ENCODE data around the gene TRAK1.

The TRAK1 gene

DNA sequence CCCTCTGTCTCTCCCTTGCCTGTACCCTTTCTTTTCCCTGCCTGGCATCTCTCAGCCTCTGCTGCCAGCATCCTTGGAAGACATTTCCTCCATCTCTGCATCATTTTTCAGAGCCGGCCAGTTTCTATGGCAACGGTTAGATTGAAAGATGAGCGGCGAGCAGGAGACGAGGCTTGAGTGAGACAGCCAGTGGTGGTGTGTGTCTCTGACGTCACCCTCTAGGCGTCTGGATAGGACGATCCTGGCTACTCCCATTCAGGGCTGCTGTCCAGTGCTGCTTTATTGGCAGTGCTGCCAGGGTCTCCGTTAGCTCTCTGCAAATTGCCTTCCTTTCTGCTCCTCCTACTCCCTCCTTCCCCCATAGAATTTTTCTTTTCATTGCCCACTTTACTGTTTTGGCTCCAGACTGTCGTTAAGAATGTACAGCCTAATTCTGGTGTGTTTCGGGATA lies 57.9 kb downstream of the TRAK1 start:
- Histone ChIP-seq H3K4me2 (ENCODE audit: low read length) (no peak overlapping the region), H3K9ac (ENCODE audit: low read length) (no peak overlapping the region), H3K27me3 (ENCODE audit: low read depth, low read length) (no peaks in the 10 kb centered on the region), H3K36me3 (replicated peaks; ENCODE audit: low read depth, low read length) (no peaks in the 10 kb centered on the region), H2AFZ (ENCODE audit: low read depth, low read length) (no peak overlapping the region), H3K79me2 (ENCODE audit: low read length) (peaks cover 90% of the 10 kb centered on the region), H3K4me1 (ENCODE audit: low read length) (no peaks in the 10 kb centered on the region), H4K20me1 (ENCODE audit: insufficient read depth, low read length) (peaks cover 95% of the 10 kb centered on the region), H3K4me3 (ENCODE audit: low read length) (no peak overlapping the region), H3K9me3 (ENCODE audit: insufficient read depth, low read length) (no peaks in the 10 kb centered on the region), H3K27ac (ENCODE audit: low read length) (no peak overlapping the region)
- TF ChIP-seq EZH2phosphoT487 (IDR thresholded peaks at IDR 0.05; ENCODE audit: low read depth), result no peak
- TF ChIP-seq, protein P1, sequence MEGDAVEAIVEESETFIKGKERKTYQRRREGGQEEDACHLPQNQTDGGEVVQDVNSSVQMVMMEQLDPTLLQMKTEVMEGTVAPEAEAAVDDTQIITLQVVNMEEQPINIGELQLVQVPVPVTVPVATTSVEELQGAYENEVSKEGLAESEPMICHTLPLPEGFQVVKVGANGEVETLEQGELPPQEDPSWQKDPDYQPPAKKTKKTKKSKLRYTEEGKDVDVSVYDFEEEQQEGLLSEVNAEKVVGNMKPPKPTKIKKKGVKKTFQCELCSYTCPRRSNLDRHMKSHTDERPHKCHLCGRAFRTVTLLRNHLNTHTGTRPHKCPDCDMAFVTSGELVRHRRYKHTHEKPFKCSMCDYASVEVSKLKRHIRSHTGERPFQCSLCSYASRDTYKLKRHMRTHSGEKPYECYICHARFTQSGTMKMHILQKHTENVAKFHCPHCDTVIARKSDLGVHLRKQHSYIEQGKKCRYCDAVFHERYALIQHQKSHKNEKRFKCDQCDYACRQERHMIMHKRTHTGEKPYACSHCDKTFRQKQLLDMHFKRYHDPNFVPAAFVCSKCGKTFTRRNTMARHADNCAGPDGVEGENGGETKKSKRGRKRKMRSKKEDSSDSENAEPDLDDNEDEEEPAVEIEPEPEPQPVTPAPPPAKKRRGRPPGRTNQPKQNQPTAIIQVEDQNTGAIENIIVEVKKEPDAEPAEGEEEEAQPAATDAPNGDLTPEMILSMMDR (IDR thresholded peaks at IDR 0.05; ENCODE audit: low read depth, low read length), result no peak

DNA sequence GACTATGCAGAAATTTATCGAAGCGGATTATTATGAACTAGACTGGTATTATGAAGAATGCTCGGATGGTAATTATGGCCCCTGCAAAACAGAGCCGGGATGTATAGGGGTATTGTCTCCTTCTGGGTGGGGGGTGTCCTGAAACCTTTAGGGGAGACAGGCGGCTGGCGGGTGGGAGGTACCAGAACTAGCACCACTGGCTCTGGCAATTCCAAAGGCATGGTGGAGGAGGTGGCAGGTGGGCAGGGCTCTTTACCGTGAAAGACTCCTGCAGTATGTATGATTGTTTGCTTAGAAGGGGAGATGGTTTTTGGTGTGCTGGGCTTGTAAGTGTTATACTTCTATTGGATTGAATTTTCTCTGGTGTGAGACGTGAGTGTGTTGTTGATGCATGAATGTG lies 58.4 kb downstream of the TRAK1 start:
- no peak overlapping the region for H3K4me3 ChIP-seq (ENCODE audit: low read length)
- no peak overlapping the region for H3K27ac ChIP-seq (ENCODE audit: low read length)
- H3K79me2 ChIP-seq (ENCODE audit: low read length), result peaks cover 88% of the 10 kb centered on the region
- no peak overlapping the region for H3K9ac ChIP-seq (ENCODE audit: low read length)
- no peak for TF ChIP-seq EZH2phosphoT487 (IDR thresholded peaks at IDR 0.05; ENCODE audit: low read depth)
- TF ChIP-seq, protein P1 (IDR thresholded peaks at IDR 0.05; ENCODE audit: low read depth, low read length), result no peak
- H4K20me1 ChIP-seq (ENCODE audit: insufficient read depth, low read length), result peaks cover 93% of the 10 kb centered on the region
- H3K4me2 ChIP-seq (ENCODE audit: low read length), result no peak overlapping the region
- H2AFZ ChIP-seq (ENCODE audit: low read depth, low read length), result no peak overlapping the region
- H3K36me3 ChIP-seq (replicated peaks; ENCODE audit: low read depth, low read length), result no peaks in the 10 kb centered on the region
- no peaks in the 10 kb centered on the region for H3K4me1 ChIP-seq (ENCODE audit: low read length)
- H3K27me3 ChIP-seq (ENCODE audit: low read depth, low read length), result no peaks in the 10 kb centered on the region
- H3K9me3 ChIP-seq (ENCODE audit: insufficient read depth, low read length), result no peaks in the 10 kb centered on the region

DNA sequence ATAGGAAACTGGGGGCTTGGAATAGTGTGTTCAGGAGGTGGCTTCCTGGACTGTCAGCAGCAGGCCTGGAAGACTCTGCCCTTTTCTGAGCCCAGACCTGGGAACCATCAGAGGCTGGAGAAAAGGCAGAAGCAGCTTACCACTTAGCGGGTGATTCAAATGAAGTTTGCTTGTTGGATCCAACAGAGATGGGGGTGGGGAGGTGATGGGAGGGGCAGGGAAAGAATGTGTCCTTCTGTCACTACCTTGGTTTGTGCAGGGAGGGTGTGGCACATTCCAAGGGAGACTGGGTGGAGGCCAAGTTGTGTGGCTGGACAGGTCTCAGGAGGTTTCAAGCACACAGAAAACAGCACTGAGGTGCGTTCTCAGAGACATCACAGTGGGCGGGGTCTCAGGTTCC lies 58.8 kb downstream of the TRAK1 start:
- no peak overlapping the region for H3K9ac ChIP-seq (ENCODE audit: low read length)
- no peak overlapping the region for H2AFZ ChIP-seq (ENCODE audit: low read depth, low read length)
- H4K20me1 ChIP-seq (ENCODE audit: insufficient read depth, low read length), result peaks cover 96% of the 10 kb centered on the region
- H3K9me3 ChIP-seq (ENCODE audit: insufficient read depth, low read length), result no peaks in the 10 kb centered on the region
- no peak overlapping the region for H3K27ac ChIP-seq (ENCODE audit: low read length)
- H3K36me3 ChIP-seq (replicated peaks; ENCODE audit: low read depth, low read length), result no peaks in the 10 kb centered on the region
- H3K4me2 ChIP-seq (ENCODE audit: low read length), result no peak overlapping the region
- no peak for TF ChIP-seq EZH2phosphoT487 (IDR thresholded peaks at IDR 0.05; ENCODE audit: low read depth)
- TF ChIP-seq, protein P1 (IDR thresholded peaks at IDR 0.05; ENCODE audit: low read depth, low read length), result no peak
- no peak overlapping the region for H3K4me3 ChIP-seq (ENCODE audit: low read length)
- no peaks in the 10 kb centered on the region for H3K27me3 ChIP-seq (ENCODE audit: low read depth, low read length)
- H3K4me1 ChIP-seq (ENCODE audit: low read length), result no peaks in the 10 kb centered on the region
- H3K79me2 ChIP-seq (ENCODE audit: low read length), result peaks cover 91% of the 10 kb centered on the region

DNA sequence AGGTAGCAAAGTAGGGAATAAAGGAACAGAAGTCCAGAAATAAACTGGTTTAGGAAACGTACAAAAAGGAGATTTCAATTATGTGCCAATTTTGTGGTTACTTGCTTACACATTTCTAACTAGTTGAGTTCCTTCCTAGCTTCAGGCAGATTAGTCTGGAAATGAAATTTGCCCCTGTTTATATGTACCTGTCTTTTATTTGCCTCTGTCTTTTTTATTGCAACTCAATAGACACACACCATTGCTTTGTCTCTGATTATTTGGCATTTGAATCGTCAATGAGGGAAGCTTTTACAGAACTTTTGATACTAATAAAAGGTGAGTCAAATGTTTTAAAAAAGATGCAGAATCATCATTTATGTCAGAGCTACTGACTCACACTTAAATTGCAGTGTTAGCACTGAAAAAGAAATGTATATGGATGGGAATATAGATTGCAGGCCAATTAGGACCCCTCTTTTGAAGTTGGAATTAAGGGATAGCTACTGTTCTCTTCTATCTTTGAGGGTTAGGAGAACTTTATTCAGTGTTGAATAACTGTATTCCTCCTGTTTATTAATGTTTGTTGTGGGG lies 60.5 kb downstream of the TRAK1 start:
- Histone ChIP-seq H3K27ac (ENCODE audit: low read length) (no peak overlapping the region), H3K9ac (ENCODE audit: low read length) (no peak overlapping the region), H3K79me2 (ENCODE audit: low read length) (peaks cover 95% of the 10 kb centered on the region)

More for the DNA sequence above, 60.5 kb downstream of the TRAK1 start:
- Histone ChIP-seq H3K4me1 (ENCODE audit: low read length) (no peaks in the 10 kb centered on the region), H2AFZ (ENCODE audit: low read depth, low read length) (no peak overlapping the region), H3K4me2 (ENCODE audit: low read length) (no peak overlapping the region), H3K9me3 (ENCODE audit: insufficient read depth, low read length) (no peaks in the 10 kb centered on the region), H3K27me3 (ENCODE audit: low read depth, low read length) (no peaks in the 10 kb centered on the region), H3K4me3 (ENCODE audit: low read length) (no peak overlapping the region), H4K20me1 (ENCODE audit: insufficient read depth, low read length) (peaks cover 96% of the 10 kb centered on the region), H3K36me3 (replicated peaks; ENCODE audit: low read depth, low read length) (no peaks in the 10 kb centered on the region)
- no peak for TF ChIP-seq EZH2phosphoT487 (IDR thresholded peaks at IDR 0.05; ENCODE audit: low read depth)
- TF ChIP-seq, protein P1 (IDR thresholded peaks at IDR 0.05; ENCODE audit: low read depth, low read length), result no peak

All from OCI-LY3 (cell line).